GM18873 (cell line): ENCODE data around the gene USP9Y.

ENCODE experiments used
- ATAC-seq: cut with Tn5 transposase; IDR thresholded peaks from one replicate; pipeline ENCODE4 v1.9.1; 2021; ENCODE audit warnings: mild to moderate bottlenecking, moderate library complexity, moderate number of reproducible peaks; ENCODE audit not compliant: unreplicated experiment, low FRiP score

Gene USP9Y

GRCh38 chrY:12765976-12766375, 64.9 kb downstream of the USP9Y start:
- no peak for ATAC-seq

- no peak for ATAC-seq
Observed at GRCh38 chrY:12784521-12784920, 83.5 kb downstream of the USP9Y start.

GRCh38 chrY:12793999-12794398, 93.0 kb downstream of the USP9Y start:
- ATAC-seq = no peak

DNA sequence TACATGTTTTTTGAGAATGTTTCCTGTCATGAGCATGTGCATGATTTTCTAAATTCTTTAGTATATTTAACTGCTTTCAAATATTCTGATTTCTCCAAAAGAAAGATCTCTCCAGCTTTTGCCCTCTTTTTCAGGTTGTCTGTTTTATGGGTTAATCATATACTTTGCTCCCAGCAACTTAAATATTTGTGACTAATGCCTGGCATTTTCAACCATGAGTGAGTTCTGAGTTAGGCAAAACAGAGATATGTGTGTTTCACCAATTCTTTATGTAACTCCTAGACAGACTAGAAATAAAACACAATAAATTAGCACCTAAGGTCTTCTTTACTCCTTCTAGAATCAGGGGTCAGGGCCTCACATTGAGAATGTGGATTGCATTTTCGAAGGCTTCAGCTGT, 107.0 kb downstream of the USP9Y start:
- no peak for ATAC-seq

GRCh38 chrY:12809034-12809433, 108.0 kb downstream of the USP9Y start:
- no peak for ATAC-seq

GRCh38 chrY:12823408-12823807, 122.4 kb downstream of the USP9Y start:
- ATAC-seq = no peak

DNA sequence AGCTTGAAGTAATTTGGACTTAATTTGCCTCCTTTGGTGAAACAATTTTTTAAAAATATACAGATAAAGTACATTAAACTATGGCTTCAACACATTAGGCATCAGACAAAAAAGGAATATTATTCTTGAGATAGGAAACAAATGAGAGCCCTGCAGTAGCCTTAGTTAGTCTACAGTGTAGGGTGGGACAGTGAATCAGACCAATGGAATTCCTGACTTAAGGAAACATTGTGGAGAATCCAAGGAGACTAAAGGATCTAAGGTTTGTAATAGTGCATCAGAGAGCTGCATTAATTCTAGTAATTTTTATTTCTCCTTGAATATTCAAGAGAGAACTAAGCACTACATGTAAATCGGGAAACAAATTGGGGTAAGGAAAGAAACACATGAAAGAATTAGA, 125.8 kb downstream of the USP9Y start:
- no peak for ATAC-seq

DNA sequence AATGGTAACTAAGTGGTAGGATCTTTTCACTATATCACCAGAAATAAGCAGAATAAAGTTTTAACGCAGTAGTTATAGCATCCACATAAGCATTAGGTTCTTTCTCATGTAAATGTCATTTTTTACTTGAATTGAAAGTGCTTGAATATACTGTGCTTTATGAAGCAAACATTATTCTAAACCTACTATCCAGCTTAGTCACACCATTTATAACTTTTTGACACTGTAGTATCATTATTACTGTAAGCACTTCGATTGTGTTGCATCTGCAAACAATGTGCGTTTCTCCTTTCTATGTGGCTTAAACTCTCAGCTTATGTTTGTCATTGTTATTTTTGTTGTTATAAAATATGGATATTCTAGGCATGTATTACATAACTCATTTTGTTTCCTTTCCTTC, 132.3 kb downstream of the USP9Y start:
- ATAC-seq = no peak

DNA sequence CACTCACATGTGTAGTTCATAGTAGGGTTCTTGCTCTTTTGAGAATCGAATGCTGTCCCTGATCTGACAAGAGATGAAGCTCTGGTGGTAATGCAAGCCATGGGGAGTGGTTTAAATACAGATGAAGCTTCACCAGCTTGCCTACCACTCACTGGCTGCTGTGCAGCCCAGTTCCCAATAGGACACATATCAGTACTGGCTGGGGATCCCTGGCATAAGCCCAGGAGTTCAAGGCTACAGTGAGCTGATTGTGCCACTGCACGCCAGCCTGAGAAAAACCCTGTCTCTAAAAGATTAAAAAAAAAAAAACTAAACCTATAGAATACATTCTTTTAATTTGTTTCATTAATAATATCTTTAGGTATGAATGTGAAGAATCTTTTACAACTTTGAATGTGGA, 136.5 kb downstream of the USP9Y start:
- no peak for ATAC-seq

GRCh38 chrY:12841368-12841767, 140.3 kb downstream of the USP9Y start:
- ATAC-seq = no peak

DNA sequence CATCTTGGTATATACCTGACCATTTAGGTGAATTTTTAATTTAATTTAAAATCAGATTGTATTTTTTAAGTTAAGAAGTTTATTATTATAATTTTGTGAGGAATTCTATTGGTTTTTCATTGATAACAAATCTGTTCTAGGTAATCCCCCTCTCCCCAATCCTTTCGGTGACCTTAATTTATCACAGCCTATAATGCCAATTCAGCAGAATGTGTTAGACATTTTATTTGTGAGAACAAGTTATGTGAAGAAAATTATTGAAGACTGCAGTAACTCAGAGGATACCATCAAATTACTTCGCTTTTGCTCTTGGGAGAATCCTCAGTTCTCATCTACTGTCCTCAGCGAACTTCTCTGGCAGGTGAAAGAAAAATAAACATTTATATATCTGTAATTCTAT, 145.8 kb downstream of the USP9Y start:
- ATAC-seq = no peak

DNA sequence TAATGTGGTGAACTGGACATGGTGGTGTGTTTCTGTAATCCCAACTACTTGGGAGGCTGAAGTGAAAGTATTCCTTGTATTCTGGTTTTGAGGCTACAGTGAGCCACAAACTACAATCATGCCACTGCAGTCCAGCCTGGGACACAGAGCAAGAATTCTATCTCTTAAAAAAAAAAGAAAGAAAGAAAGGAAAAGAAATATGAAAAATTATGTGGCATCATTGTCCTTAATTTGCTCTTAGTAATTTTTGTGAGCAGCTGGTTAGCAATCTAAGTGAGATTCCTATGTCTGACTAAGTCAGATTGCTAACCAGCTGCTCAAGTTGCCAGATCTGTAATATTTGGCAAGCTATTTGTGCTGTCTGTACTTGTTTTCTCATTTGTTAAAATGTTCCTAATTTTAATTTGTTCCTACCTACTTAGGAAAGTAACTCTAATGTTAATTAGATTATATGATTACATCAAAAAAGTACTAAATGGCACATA, 154.8 kb downstream of the USP9Y start:
- ATAC-seq = no peak

DNA sequence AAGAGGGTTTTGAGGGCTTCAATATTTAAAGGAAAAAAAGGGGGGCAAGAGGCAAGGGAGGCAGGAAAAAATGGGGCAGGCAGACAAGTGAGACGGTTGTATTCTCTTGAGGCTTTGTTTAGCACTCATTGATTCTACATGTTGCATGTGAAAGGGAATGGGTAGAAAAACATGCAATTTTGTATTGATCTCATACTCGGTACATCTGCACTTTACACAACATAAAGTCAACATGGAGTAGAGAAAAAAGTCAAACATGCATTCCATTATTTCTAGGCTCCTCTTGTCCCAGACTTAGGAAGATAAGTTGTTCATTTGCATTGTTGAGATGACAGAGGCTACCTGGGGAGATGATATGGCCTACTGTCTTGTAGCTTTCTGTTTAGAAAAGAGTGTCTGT, 166.9 kb downstream of the USP9Y start:
- ATAC-seq = no peak

DNA sequence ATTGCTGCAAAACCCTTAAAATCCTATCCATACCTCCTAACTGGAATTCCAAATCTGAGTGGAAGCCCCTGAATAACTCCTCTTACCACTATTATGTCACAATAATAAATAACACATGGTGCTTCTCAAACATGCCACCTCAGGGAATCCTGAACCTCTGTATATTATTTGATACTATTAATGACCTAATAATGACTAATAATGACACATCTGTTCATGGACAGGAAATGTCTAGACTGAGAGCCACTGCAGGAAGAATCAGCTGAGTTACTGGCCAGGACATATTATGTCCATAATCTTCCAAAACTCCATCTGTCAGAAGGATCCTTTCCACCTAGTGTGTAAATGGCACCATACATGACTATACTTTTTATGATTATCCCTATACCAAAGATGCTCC, 195.9 kb downstream of the USP9Y start:
- no peak for ATAC-seq

DNA sequence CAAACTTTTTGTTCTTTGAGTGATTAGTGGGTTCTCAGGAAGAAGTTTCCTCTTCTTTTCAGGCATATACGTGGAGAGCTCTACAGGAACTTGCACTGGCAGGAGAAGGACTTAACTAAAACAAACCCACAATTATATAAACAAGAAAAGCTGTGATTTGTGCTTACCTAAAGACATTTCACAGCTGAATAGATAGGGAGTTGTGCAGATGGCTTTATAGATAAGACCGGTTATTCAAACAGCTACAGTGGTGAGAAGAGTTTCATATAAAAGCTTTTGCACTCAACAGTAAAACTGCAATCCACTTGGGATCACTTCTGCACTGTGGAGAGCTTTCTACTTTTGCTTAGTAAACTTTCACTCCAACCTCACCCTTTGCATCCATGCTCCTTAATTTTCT, 197.6 kb downstream of the USP9Y start:
- no peak for ATAC-seq

DNA sequence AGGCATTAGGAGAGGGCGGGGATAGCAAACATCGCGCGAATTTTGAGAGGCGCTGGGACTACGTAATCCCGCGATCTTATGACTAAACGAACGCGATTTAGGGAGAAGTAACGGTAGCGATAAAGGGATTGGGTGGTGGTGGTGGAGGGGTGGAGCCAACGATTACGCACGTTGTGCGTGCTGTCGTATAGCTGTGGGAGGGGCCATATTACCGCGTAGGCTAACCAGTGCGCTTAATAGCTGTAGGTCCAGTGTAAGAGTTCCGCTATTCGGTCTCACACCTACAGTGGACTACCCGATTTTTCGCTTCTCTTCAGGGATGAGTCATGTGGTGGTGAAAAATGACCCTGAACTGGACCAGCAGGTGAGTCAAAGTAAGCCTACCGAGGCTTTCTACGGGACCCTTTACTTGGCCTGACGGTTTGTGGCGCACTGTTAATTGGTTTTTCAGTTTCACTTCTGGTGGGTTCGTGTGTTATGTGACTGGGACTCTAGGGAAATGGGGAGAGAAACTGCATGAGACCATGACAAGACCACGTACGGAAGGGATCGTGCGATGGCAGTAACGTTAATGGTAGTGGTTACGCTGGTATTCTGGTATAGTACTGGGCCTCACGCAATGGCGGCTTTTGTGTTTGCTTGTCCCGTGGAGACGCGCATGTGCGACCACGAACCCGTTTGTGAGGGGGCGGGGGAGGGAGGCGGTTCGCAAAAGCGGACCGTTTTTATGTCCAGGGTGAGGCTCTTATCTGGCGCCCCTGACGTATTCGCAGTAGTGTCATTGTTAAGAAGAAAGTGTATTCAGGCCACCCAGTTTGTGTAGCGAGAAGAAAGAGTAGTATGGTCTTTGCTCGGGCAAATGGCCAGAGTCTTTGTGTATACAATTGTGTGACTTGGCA, 203.8 kb downstream of the USP9Y start, which contains the start of gene DDX3Y:
Gene DDX3Y (plus strand): TSS at position 251 of the 899 bp plus-strand sequence. CDS start 69 bp downstream, at position 320.
- ATAC-seq = no peak

- no peak for ATAC-seq
Observed at GRCh38 chrY:12905517-12905872, 204.5 kb downstream of the USP9Y start.

GRCh38 chrY:12905895-12906294, 204.9 kb downstream of the USP9Y start:
- no peak for ATAC-seq
